Parathyroid adenoma (tissue), 2 donors: Measurements from ENCODE around the gene GAL3ST3.
"Not testable (repeated sequence)": the region's sequence is repeated elsewhere in the genome, so short reads cannot be mapped to it uniquely, and the experiment has no call there.

Source experiments
- H2AFZ ChIP-seq: fragments of 300-600 bp; sonication (generic); one replicate; pipeline ENCODE4 v1.7.0; 2017; ENCODE audit warnings: antibody characterized with exemption, mild to moderate bottlenecking
- H3K27ac ChIP-seq: fragments of 300-600 bp; sonication (generic); one replicate; pipeline ENCODE4 v1.7.0; 2017
- H3K27me3 ChIP-seq: fragments of 300-600 bp; sonication (generic); one replicate; pipeline ENCODE4 v1.7.0; 2017; ENCODE audit warnings: low read length; ENCODE audit not compliant: control insufficient read depth, insufficient read depth
- H3K36me3 ChIP-seq: fragments of 300-600 bp; sonication (generic); one replicate; pipeline ENCODE4 v1.7.0; 2017; ENCODE audit warnings: low read length; ENCODE audit not compliant: control insufficient read depth, insufficient read depth
- H3K4me1 ChIP-seq: fragments of 300-600 bp; sonication (generic); one replicate; pipeline ENCODE4 v1.7.0; 2017; ENCODE audit warnings: control low read depth
- H3K4me2 ChIP-seq: fragments of 300-600 bp; sonication (generic); one replicate; pipeline ENCODE4 v1.7.0; 2017; ENCODE audit warnings: low read length
- H3K4me3 ChIP-seq: fragments of 300-600 bp; sonication (generic); one replicate; pipeline ENCODE4 v1.7.0; 2017; ENCODE audit warnings: low read depth, low read length
- H3K79me2 ChIP-seq: fragments of 300-600 bp; sonication (generic); one replicate; pipeline ENCODE4 v1.7.0; 2017; ENCODE audit warnings: control low read depth
- H3K9ac ChIP-seq: fragments of 300-600 bp; sonication (generic); one replicate; pipeline ENCODE4 v1.7.0; 2017; ENCODE audit warnings: mild to moderate bottlenecking
- H3K9me3 ChIP-seq: fragments of 300-600 bp; sonication (generic); one replicate; pipeline ENCODE4 v1.7.0; 2017; ENCODE audit warnings: low read length; ENCODE audit not compliant: control insufficient read depth
- CTCF ChIP-seq: fragments of 300-600 bp; sonication (generic); IDR thresholded peaks from one replicate; pipeline ENCODE4 v1.7.0; 2017; ENCODE audit warnings: antibody characterized with exemption, mild to moderate bottlenecking
- donor health status: primary hyperparathyroidism.

The GAL3ST3 gene

GRCh38 chr11:66035653-66036333, 13.2 kb downstream of the GAL3ST3 start:
- Histone ChIP-seq H3K9me3 (no peaks in the 10 kb centered on the region), H3K4me2 (no peak overlapping the region), H2AFZ (peak overlapping the region; percentile 38), H3K27ac (no peak overlapping the region), H3K9ac (no peak overlapping the region), H3K4me3 (no peak overlapping the region), H3K27me3 (no peaks in the 10 kb centered on the region), H3K36me3 (no peaks in the 10 kb centered on the region), H3K4me1 (no peaks in the 10 kb centered on the region), H3K79me2 (no peaks in the 10 kb centered on the region)
- TF ChIP-seq CTCF, result no peak

DNA sequence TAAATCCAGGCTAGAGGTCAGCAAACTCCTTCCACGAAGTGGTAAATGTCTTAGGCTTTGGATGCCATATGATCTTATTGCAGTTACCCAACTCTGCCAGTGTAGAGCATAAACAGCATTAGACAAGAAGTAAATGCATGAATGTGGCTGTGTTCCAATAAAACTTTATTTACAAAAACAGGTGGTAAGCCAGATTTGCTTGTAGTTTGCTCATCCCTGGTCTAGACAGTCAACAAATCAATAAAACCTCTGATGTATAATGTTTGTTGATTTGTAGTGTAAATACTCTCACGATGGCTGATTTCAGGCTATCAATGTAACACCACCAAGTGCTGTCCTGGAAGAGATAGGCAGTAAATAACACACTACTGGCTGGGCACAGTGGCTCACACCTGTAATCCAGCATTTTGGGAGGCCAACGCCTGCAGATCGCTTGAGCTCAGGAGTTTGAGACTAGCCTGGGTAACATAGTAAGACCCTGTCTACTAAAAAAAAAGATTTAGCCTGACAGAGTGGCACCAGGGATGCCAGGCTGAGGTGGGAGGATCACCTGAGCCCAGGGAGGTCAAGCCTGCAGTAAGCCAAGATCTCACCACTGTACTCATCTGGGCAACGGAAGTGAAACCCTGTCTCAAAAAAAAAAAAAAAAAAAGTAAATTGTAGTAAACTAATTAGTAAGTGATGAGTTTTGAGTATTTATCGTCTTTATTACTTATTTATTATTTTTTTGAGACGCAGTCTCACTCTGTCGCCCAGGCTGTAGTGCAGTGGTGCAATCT, 15.8 kb downstream of the GAL3ST3 start:
- Histone ChIP-seq H3K9ac (no peak overlapping the region), H3K79me2 (no peaks in the 10 kb centered on the region), H3K4me1 (no peaks in the 10 kb centered on the region), H3K4me3 (no peak overlapping the region), H3K27me3 (no peaks in the 10 kb centered on the region), H2AFZ (no peak overlapping the region), H3K27ac (no peak overlapping the region), H3K9me3 (no peaks in the 10 kb centered on the region), H3K36me3 (no peaks in the 10 kb centered on the region), H3K4me2 (no peak overlapping the region)
- TF ChIP-seq CTCF, result no peak

DNA sequence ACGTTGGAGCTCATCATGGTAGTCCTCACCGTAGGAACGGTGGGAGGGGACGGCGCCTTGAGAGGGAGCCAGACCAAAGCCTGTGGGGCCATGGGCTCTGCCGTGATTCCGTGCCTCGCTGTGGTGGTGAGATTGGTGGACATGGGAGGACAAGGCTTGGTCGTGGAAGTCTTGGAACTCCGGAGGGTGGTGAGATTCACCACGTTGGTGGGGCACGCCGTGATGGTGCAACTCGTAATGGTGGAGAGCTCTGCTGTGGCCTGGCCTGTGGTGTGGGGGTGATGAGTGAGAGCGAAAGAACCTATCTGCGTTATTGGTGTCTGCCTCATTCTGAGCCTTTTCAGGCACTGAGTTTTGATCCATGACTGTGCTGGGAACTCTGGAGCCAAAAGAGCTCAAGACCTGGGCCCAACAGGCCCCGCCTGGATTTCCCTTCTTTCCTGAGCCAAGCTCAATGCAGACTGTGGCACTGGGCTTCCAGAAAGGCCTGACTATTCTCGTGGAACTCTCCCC, 22.9 kb downstream of the GAL3ST3 start, which contains the start of gene CATSPER1:
CATSPER1 (minus strand) TSS at position 463 of the 513 bp plus-strand sequence; CDS start at position 363, 100 bp downstream.
- Histone ChIP-seq H3K36me3 (no peaks in the 10 kb centered on the region), H3K4me3 (no peak within 1 kb of the TSS), H3K9me3 (no peaks in the 10 kb centered on the region), H3K79me2 (no peaks in the 10 kb centered on the region), H3K4me1 (peaks cover 2% of the 10 kb centered on the region), H3K4me2 (no peak within 1 kb of the TSS), H3K27ac (no peak within 1 kb of the TSS), H2AFZ (no peak within 1 kb of the TSS), H3K9ac (no peak within 1 kb of the TSS), H3K27me3 (no peaks in the 10 kb centered on the region)
- no peak for TF ChIP-seq CTCF

- H3K36me3 ChIP-seq, H3K27ac ChIP-seq, H3K4me3 ChIP-seq, H3K9ac ChIP-seq, H3K27me3 ChIP-seq, H3K4me1 ChIP-seq, H3K79me2 ChIP-seq, H3K4me2 ChIP-seq, H3K9me3 ChIP-seq, H2AFZ ChIP-seq: not testable (repeated sequence)
Observed at GRCh38 chr11:66023186-66023440, 25.8 kb downstream of the GAL3ST3 start.

DNA sequence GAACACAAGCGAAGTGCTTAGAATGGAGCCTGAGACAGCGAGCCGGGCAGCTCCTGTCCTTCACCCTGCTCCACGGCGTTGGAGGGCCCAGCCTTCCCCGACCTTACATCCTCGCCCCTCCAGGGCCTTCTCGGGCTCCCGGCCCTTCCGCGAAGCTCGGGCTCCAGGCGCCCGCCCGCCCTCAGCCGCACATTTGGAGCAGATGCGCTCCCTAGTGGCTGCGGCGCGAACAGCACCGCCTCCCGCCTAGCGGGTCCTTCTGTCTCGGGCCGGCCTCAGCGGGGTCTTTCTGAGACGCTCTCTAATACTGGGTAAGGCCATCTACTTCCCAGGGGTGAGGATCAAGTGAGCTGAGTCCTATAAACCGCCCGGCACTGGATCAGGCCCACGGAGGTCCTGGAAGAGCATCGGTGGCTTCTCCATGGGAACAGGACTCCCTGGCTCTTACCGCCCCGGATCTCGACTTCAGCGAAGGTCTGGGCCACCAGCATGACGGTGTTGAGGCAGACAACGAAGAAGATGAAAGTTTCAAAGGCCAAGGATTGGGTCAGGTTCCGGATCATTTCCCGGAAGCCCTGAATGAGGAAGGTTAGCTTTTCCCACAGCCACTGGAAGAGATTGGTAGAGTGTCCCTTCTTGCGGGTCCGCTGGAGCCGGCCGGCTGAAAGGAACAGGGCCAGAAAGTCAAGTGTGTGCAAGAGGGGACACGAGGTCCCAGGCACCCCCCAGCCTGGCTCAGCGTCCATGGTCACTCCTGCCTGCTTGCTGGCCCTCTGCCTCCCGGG, 26.4 kb downstream of the GAL3ST3 start:
- Histone ChIP-seq H3K27ac (no peak overlapping the region), H3K4me2 (peak overlapping the region; percentile 58), H3K27me3 (no peaks in the 10 kb centered on the region), H2AFZ (peak overlapping the region; percentile 86), H3K79me2 (no peaks in the 10 kb centered on the region), H3K9me3 (no peaks in the 10 kb centered on the region), H3K9ac (no peak overlapping the region), H3K4me1 (peaks cover 2% of the 10 kb centered on the region), H3K4me3 (no peak overlapping the region), H3K36me3 (no peaks in the 10 kb centered on the region)
- TF ChIP-seq CTCF, result peak; percentile 87
